Parathyroid adenoma (tissue), 2 donors: ENCODE measurements around the gene CASP6.

Experiments used
- H2AFZ ChIP-seq: fragments of 300-600 bp; sonication (generic); one replicate; pipeline ENCODE4 v1.7.0; 2017; ENCODE audit warnings: antibody characterized with exemption, mild to moderate bottlenecking
- H3K27ac ChIP-seq: fragments of 300-600 bp; sonication (generic); one replicate; pipeline ENCODE4 v1.7.0; 2017
- H3K27me3 ChIP-seq: fragments of 300-600 bp; sonication (generic); one replicate; pipeline ENCODE4 v1.7.0; 2017; ENCODE audit warnings: low read length; ENCODE audit not compliant: control insufficient read depth, insufficient read depth
- H3K36me3 ChIP-seq: fragments of 300-600 bp; sonication (generic); one replicate; pipeline ENCODE4 v1.7.0; 2017; ENCODE audit warnings: low read length; ENCODE audit not compliant: control insufficient read depth, insufficient read depth
- H3K4me1 ChIP-seq: fragments of 300-600 bp; sonication (generic); one replicate; pipeline ENCODE4 v1.7.0; 2017; ENCODE audit warnings: control low read depth
- H3K4me2 ChIP-seq: fragments of 300-600 bp; sonication (generic); one replicate; pipeline ENCODE4 v1.7.0; 2017; ENCODE audit warnings: low read length
- H3K4me3 ChIP-seq: fragments of 300-600 bp; sonication (generic); one replicate; pipeline ENCODE4 v1.7.0; 2017; ENCODE audit warnings: low read depth, low read length
- H3K79me2 ChIP-seq: fragments of 300-600 bp; sonication (generic); one replicate; pipeline ENCODE4 v1.7.0; 2017; ENCODE audit warnings: control low read depth
- H3K9ac ChIP-seq: fragments of 300-600 bp; sonication (generic); one replicate; pipeline ENCODE4 v1.7.0; 2017; ENCODE audit warnings: mild to moderate bottlenecking
- H3K9me3 ChIP-seq: fragments of 300-600 bp; sonication (generic); one replicate; pipeline ENCODE4 v1.7.0; 2017; ENCODE audit warnings: low read length; ENCODE audit not compliant: control insufficient read depth
- CTCF ChIP-seq: fragments of 300-600 bp; sonication (generic); IDR thresholded peaks from one replicate; pipeline ENCODE4 v1.7.0; 2017; ENCODE audit warnings: antibody characterized with exemption, mild to moderate bottlenecking
- donor health status: primary hyperparathyroidism.

The CASP6 gene

GRCh38 chr4:109699553-109700225, 3.6 kb downstream of the CASP6 start:
- Histone ChIP-seq H3K79me2 (no peaks in the 10 kb centered on the region), H2AFZ (no peak overlapping the region), H3K4me1 (peaks cover 3% of the 10 kb centered on the region), H3K27ac (no peak overlapping the region), H3K9ac (no peak overlapping the region), H3K4me3 (no peak overlapping the region), H3K27me3 (no peaks in the 10 kb centered on the region), H3K4me2 (no peak overlapping the region), H3K9me3 (no peaks in the 10 kb centered on the region), H3K36me3 (no peaks in the 10 kb centered on the region)
- TF ChIP-seq CTCF = no peak

- Histone ChIP-seq H3K4me3 (no peak overlapping the region), H3K27ac (no peak overlapping the region), H3K9me3 (no peaks in the 10 kb centered on the region), H3K4me2 (no peak overlapping the region), H3K9ac (no peak overlapping the region), H3K36me3 (no peaks in the 10 kb centered on the region), H2AFZ (no peak overlapping the region), H3K79me2 (no peaks in the 10 kb centered on the region), H3K4me1 (peaks cover 3% of the 10 kb centered on the region), H3K27me3 (no peaks in the 10 kb centered on the region)
- no peak for TF ChIP-seq CTCF
Measured at GRCh38 chr4:109698656-109699055, 4.6 kb downstream of the CASP6 start.

GRCh38 chr4:109691411-109691920, 11.8 kb downstream of the CASP6 start:
- no peaks in the 10 kb centered on the region for H3K27me3 ChIP-seq

GRCh38 chr4:109690690-109691410, 12.4 kb downstream of the CASP6 start:
- Histone ChIP-seq H3K79me2 (no peaks in the 10 kb centered on the region), H3K36me3 (no peaks in the 10 kb centered on the region), H3K4me2 (no peak overlapping the region), H2AFZ (no peak overlapping the region), H3K4me1 (no peaks in the 10 kb centered on the region), H3K4me3 (no peak overlapping the region), H3K9ac (no peak overlapping the region), H3K27ac (no peak overlapping the region), H3K9me3 (no peaks in the 10 kb centered on the region), H3K27me3 (no peaks in the 10 kb centered on the region)
- TF ChIP-seq CTCF = no peak

More at GRCh38 chr4:109691411-109691920, 11.8 kb downstream of the CASP6 start:
- Histone ChIP-seq H3K4me3 (no peak overlapping the region), H3K4me1 (no peaks in the 10 kb centered on the region), H3K4me2 (no peak overlapping the region), H3K79me2 (no peaks in the 10 kb centered on the region), H3K36me3 (no peaks in the 10 kb centered on the region), H2AFZ (no peak overlapping the region), H3K9me3 (no peaks in the 10 kb centered on the region), H3K27ac (no peak overlapping the region), H3K9ac (no peak overlapping the region)
- no peak for TF ChIP-seq CTCF
